Lung microvascular endothelial cell (primary cell): ENCODE data around the gene CCDC194. TPM values are rescaled to one million over a fixed set of nuclear protein-coding genes. Genes with fewer than 3 reads are reported as not detected.

Experiments used
- DNase-seq, 2 donors: peaks; one replicate each; pipeline versions ENCODE4 v3.0.0 to v3.0.0-alpha.2; 2010; ENCODE audit warnings: low read depth in 2 of 2
- total RNA-seq: library from RNA; depleted of rRNA; stranded (reverse); fragments of >200 nt; gene quantifications from 2 replicates; pipeline ENCODE4 v1.2.1, GENCODE V29; 2014

CCDC194 gene, protein sequence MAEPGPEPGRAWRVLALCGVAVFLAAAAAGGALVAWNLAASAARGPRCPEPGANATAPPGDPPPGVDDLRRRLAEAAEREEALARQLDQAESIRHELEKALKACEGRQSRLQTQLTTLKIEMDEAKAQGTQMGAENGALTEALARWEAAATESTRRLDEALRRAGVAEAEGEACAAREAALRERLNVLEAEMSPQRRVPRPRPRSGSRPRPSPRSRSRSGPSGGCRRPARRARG
- not detected in 2 replicates for total RNA-seq

GRCh38 chr19:17393914-17394313 is at the start of gene CCDC194:
TSS of gene CCDC194 (minus strand) at chr19:17394196. CDS start at chr19:17394158, 38 bp downstream.
- DNase-seq, result no peak

GRCh38 chr19:17441241-17442021 is 47.4 kb upstream of the CCDC194 start:
- peak; percentile 20 to 45 for DNase-seq

DNA sequence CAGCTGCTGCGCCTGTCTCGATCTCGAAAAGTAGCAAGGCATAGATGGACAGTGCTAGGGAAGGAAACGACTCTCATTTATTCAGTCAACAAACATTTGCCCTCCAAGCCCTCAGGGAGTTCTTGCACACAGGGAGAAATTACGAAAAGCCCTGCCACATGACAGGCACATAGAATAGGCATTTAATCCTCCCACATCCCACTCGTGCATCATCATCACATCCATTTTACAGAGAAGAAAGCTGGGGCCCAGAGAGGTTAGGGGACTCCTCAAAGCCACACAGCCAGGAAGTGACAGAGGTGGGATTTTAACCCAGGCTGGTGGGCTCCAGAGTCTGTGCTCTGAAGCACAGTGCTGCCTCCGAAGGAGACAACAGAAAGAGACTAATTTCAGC is 42.9 kb upstream of the CCDC194 start:
- no peak for DNase-seq

DNA sequence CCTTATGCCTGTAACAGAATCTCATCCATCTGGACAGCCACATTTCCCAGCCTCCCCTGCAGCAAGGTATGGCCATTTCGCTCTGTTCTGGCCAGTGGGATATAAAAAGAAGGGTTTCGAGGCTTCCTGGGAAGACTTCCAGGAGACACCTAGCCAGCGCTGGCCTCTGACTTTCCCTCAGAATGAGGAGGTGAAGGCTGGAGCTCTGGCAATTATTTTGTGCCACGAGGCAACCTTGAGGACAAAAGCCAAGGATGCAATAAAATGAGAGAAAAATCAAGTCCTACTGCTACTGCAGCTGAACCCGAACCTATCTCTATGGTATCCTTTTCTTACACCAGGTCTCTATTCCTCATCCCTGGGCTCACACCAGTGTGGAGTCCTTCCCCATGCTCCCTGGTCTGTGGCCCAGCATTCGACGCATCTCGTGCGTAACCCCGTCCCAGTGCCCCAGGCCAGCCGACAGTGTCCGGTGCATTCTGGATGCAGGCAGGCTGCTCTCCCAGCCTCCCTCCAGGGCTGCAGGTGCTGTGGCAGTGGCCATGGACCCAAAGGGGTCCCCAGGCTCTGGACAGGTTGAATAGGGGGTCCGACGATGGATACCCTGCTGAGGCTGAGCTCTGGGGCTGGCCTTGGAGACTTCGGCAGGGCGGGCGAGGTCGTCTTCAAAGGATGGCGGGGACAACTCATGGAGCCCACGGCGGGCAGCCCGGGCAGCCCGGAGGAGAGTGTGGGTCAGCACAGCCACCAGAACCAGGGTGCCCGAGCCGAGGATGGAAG is 42.3 kb upstream of the CCDC194 start:
- no peak for DNase-seq

DNA sequence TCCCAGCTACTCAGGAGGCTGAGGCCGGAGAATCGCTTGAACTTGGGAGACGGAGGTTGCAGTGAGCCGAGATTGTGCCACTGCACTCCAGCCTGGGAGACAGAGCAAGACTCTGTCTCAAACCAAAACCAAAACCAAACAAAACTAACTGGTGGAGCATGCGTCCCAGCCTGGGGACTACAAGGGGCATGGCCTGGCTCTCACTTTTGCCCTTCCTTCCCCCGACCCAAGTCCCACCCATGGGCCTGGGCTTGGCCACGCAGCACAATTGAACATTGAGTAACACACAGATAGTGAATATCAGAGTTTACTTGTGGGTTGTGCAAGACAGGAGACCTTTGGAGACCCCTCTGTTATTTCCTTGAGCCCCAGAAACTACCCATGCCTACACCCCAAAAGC is 41.2 kb upstream of the CCDC194 start:
- no peak for DNase-seq

GRCh38 chr19:17431417-17431816 is 37.4 kb upstream of the CCDC194 start:
- DNase-seq, result no peak

GRCh38 chr19:17429641-17430113 is 35.7 kb upstream of the CCDC194 start:
- DNase-seq, result no peak

GRCh38 chr19:17424743-17425365 is 30.9 kb upstream of the CCDC194 start:
- peak in 1 of 2 donors; percentile 27 for DNase-seq

GRCh38 chr19:17423429-17424208 is 29.6 kb upstream of the CCDC194 start:
- no peak for DNase-seq

DNA sequence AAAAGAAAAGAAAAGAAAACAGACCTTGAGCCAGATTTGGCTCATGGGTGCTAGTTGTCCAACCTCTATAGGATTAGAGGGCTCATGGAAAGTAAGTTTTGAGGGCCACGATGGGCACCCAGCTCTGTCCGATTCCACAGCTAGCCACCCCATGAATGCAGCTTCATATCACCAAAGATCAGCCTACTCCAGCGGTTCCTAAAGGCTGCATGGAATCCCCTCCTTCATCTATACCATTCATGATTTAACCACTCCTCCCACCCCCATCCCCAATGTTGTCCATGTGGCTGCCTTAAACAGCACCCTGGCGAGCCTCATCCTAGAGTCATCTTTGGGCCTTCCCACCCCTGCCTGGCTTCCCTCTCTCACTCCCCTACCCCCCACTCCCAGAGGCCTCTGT is 27.9 kb upstream of the CCDC194 start:
- DNase-seq, result no peak

- peak; percentile 51 to 60 for DNase-seq
Observed at GRCh38 chr19:17420475-17420924, 26.5 kb upstream of the CCDC194 start.

GRCh38 chr19:17419621-17420474 is 25.9 kb upstream of the CCDC194 start, which contains the start of gene MVB12A:
TSS of gene MVB12A (plus strand) at chr19:17420047. CDS start at chr19:17420136, 89 bp downstream.
- peak; percentile 99 for DNase-seq

DNA sequence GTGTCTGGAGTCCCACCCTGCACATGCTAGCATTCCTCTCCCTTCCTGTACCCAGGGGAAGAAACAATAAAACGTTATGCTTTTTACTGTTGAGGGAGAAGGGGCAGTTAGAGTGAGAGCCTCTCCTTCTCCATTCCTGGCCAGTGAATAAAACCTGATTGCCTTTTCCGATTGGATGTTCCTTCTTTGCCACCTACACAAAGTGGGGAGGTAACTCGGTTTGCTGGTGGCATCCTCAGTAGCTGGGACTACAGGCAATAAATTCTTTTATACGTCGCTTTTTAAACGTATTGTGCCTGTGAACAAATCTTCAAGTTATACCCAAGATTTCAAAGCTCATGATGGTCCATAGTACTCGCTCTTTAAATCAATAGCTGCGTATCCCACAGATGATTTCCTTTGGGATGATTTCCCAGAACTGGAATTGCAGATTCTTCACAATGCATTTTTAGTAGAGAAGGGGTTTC is 25.2 kb upstream of the CCDC194 start:
- DNase-seq, result no peak

- no peak for DNase-seq
Observed at GRCh38 chr19:17418710-17419109, 24.7 kb upstream of the CCDC194 start.

DNA sequence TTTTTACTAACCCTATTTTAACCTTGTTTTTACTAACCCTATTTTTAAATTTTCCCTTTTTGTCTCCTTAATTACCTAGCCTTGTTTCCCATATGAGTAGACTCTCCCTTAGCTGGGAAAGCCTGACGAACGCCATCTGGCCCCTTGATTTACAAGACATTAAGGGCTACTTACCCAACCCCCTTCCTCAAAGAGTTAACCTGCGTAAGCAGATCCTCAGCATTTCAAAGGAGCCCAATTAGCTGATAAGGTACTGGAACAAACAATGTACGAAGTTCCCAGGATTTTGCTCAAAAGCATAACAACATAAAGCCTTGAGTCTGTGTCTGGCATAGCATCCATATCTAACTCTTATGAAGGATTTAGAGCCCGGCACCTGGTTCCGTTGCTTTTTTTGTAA is 21.1 kb upstream of the CCDC194 start:
- DNase-seq, result no peak

DNA sequence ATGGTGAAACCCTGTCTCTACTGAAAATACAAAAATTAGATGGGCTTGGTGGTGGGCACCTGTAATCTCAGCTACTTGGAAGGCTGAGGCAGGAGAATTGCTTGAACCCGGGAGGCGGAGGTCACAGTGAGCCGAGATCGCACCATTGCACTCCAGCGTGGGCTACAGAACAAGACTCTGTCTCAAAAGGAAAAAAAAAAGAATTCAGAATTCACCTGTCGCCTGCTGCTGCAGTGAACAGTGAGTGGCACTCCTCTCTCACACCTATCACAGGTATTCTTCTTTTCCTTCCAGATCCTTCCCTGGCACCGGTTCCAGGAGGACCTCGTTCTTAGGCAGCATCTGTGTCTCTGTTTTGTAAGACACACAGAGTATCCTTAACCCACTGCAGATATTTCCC is 20.1 kb upstream of the CCDC194 start:
- no peak for DNase-seq

DNA sequence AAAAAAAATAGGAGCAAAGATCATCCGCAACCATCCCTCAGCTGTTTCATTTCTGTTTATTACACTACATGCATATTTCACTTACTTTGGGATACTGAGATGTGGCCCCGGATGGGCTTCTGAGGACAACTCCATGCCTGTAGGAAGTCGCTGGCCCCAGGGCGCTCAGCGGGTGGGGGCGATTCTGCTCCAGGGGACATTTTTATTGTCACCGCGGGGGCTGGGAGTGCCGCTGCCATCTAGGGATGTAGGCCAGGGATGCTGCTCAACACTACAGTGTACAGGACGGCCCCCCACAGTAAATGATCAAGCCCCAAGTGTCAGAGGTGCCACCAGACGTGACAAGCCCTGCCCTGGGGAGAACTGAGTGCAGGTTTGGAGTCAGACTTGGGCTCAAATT is 17.8 kb upstream of the CCDC194 start:
- no peak for DNase-seq

GRCh38 chr19:17409990-17410389 is 16.0 kb upstream of the CCDC194 start:
- no peak for DNase-seq

DNA sequence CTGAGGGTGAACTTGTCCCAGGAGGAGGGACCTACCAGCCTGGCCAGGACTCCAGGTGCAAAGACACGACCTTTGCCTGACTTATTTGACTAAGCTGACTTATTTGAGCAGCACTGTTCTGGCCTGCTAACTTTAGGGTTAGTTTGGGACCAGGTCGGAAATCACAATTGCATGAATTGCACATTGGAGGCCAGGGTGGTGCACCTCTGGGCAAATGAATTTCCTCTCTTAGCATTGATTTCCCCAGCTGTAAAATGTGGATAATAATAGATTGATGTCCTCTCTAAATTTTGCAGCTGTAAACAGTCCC is 12.8 kb upstream of the CCDC194 start:
- DNase-seq, result no peak
